ENCODE results near the gene C12orf56.
"Not testable (repeated sequence)": the region's sequence is repeated elsewhere in the genome, so short reads cannot be mapped to it uniquely, and the experiment has no call there.

The C12orf56 gene

DNA sequence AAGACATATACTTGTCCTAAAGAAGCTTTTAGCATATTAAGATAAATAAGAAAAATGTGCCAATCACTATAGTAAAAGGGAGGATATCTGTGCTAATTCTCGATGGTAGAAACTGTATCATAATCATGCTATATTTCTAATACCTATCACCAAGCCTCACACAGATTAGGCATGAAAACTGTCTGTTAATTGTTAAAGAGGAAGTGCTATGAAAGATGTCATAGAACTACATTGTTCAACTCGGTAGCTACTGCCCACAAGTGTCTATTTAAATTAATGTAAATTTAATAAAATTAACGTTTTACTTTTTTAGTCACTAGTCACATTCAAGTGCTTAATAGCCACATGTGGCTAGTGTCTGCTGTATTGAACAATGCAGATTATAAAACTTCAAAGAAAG lies 90.9 kb downstream of the C12orf56 start:
- DNase-seq (ENCODE audit: low read depth): no peak

DNA sequence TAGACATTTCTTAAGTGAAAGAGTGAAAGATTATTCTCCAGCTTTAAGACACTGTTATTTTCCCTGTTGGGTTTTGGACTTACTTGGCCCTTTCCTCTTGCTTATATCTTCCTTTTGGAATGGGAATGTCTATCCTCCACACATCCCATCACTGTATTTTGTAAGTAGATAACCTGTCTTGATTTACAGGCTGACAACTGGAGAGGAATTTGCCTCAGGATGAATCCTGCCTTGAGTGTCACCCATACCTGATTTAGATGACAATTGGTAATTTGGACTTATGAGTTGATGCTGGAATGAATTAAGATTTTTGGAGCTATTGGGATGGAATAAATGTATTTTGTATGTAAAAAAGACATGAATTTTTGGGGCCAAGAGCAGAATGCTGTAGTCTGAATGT lies 94.3 kb downstream of the C12orf56 start:
- DNase-seq (ENCODE audit: low read depth): no peak

DNA sequence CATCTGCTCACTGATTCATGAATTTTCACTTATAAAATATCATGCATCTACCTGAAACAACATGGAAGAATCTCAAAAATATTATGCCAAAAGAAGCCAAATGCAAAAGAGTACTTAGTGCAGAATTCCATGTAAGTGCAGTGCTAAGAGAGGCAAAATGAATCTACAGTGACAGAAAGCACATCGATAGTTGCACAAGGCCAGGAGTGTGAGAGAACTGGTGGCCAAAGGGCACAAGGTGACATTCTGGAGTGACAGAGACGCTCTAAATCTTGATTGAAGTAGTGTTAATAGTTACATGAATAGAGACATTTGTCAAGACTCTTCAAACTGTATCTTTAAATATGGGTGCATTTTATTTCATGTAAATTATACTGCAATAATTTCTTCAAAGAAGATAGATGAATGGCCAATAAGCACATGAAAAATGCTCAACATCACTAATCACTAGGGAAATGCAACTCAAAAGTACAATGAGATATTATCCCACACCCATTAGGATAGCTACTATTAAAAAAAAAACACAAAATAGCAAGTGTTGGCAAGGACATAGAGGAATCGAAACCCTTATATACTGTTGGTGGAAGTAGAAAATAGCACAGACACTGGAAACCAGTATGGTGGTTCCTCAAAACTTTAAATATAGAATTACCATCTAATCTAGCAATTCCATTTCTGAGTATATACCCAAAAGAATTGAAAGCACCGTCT lies 96.7 kb downstream of the C12orf56 start:
- DNase-seq (ENCODE audit: low read depth): no peak

DNA sequence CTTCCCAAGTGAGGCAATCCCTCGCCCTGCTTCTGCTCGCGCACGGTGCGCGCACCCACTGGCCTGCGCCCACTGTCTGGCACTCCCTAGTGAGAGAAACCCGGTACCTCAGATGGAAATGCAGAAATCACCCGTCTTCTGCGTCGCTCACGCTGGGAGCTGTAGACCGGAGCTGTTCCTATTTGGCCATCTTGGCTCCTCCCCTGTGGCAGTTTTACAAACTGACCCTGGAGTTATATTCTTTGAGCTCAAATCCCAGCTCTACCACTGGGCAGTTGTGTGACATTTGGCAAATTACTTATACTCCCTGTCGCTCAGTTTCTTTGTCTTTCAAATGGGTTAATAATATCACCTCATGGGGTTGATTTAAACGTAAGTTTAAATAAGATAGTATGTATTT lies 97.4 kb downstream of the C12orf56 start:
- DNase-seq (ENCODE audit: low read depth): not testable (repeated sequence)

DNA sequence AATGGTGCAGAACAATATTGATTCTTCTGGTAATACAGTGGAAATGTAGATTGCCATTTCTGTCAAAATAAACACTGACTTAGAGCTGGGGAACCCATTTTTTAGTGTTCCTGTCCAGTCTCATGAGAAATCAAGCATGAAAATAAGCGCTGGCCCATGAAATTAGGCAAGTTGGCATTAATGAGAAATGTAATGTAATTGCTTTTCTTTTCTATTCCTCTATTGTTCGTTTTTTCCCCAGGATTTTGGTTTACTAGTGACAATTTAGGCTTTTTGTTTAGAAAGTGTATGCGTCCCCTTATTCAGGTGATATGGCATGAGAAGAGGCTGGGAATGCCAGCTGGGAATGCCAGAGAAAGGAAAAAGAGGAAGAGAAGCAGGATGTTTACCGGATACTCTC lies 104.0 kb downstream of the C12orf56 start:
- no peak for DNase-seq (ENCODE audit: low read depth)

DNA sequence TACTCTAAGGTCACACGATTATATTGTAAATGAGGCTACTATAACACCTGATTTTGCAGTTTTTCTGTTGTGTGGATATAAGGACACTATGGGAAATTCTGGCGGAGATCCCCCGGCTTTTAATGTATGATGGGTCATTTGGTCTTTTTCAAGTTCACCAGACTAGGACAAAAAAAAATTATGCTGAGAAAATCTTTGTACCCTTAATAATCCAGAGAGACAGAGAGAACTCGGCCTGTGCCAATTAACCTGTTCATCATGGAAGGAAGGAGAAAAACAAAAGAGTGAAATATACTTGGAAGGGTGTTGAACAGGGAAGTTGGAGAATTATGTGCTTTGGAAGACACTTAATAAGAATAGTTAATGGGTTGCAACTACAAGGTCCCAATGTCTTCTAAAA lies 106.3 kb downstream of the C12orf56 start:
- no peak for DNase-seq (ENCODE audit: low read depth)

DNA sequence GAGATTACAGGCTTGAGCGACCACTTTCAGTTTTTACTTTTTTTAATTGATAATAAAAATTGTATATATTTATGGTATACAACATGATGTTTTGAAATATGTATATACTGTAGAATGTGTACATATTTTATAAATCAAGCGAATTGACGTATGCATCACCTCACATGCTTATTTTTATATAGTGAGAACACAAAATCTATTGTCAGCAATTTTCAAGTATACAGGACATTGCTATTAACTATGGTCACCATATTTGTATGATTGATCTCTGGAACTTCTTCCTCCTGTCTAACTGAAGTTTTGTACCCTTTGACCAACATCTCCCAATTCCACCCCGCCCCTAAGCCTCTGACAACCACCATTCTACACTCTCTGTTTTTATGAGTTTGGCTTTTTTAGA lies 112.1 kb downstream of the C12orf56 start:
- DNase-seq (ENCODE audit: low read depth): no peak

DNA sequence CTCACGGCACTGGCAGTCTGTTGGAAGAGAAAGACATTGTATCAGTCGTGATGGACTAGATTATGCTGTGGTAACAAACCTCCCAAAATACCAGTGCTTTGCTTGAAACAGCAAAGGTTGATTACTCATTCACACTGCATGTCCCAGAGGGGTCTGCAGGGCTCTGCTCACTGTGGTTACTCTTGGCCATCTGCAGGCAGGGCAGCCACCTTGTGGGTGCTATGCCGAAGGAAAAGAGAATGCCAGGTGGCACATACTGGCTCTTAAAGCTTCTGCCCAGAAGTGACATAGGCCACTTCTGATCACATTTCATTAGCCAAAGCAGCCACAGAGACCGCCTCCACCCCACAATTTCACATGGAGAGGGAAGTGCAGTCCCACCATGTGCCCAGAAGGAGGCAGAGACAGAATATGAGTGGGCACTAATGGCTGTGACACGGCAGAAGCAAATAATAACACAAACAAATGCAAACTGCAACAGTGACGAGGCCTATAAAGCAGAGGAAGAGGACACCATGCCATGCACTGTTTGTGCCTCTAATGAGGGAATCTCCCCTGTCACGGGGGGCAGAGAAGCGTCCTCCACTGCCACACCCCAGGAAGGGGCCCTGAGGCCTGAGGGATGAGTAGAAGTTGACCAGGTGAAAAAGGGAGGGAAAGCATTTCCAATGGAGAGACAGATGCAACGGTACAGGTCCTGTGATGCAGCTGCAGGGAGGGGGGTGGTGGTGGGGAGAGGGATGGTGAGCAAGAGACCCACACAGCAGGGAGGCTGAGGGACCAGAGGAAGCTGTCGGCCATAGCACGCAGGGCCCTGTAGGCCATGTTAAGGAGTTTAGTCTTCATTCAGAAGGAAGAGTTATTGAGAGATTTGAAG lies 116.8 kb downstream of the C12orf56 start:
- peak; percentile 5 for DNase-seq (ENCODE audit: low read depth)

DNA sequence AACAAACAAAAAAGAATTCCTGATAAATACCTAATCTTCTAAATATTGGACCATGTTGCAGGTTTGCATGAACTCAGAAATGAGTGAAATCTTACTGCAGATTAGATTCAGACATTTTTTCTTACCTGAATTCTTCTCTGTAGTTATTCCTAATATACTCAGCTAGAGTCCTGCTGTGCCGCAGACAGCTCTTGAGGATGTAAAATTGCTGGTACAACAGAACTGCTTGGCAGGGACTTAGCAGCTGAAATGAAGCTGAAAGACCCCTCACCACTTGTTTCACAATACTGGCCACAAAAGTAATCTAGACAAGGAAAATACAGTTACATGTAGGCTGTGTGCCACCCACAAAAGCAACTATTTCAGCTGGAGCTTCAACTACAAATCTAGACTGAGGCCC lies 120.1 kb downstream of the C12orf56 start:
- DNase-seq (ENCODE audit: low read depth): no peak

DNA sequence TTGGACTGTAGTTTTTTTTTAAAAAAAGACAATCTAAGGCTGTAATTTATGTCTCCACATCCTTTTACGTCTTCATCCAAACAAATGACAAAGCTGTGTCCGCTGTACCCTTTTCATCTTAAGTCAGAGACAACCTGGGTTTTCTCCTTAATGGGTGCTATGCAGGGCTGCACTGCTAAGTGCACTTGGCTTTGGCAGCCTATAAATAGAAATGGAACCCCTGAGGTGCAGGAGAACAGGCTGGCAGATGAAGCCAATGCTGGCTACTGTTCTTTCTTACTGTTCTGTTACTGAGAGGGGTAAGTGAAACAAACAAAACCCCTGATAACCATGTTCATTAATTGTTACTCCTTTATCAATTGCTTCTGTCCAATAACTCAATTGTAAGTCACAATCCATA lies 121.4 kb downstream of the C12orf56 start:
- DNase-seq (ENCODE audit: low read depth): no peak

DNA sequence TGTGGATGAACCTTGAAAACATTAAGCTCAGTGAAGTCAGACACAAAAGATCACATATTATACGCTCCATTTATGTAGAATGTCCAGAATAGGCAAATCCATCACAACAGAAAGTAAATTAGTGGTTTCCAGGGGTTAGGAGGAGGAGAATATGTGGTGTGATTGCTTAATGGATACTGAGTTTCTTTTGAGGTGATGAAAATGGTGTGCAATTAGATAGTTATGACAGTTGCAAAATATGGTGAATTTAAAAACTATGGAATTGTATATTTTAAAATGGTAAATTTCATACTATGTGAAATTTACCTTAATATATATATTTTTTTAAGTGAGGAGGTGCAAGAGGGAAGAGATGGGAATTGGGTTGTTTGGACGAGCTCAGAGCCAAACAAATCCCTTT lies 122.1 kb downstream of the C12orf56 start:
- DNase-seq (ENCODE audit: low read depth): no peak

DNA sequence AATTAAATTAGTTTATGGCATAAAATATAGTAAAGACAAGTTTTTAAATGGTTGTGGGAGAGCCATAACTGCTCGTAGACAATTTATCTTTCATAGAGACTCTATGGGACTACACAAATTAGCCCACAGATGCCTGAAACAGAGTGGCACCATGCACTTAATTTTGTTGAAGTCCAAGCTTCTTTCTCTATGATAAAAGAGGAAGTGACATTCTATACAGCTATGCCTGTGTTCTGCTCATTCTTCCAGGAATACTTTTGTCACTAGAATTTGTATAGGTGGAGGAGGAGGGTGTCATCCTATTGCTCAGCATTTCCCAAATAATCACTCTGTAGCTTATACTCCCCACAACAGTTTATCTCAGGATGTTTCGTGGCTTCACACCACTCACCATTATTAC lies 124.7 kb downstream of the C12orf56 start:
- no peak for DNase-seq (ENCODE audit: low read depth)

DNA sequence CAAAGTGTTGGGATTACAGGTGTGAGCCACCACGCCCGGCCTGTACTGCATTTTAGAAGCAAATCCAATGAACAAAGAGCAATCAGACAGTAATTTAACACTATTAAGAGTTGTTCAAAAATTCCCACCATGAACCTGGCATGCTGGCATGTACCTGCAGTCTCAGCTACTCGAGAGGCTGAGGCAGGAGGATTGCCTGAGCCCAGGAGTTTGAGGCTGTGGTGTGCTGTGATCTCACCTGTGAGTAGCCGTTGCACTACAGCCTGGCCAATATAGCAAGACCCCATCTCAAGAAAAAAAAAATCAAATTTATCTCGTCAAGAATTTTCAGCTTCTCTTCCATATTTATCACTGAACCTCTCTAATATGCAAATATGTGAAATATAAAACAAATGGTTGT lies 128.7 kb downstream of the C12orf56 start:
- DNase-seq (ENCODE audit: low read depth): no peak

DNA sequence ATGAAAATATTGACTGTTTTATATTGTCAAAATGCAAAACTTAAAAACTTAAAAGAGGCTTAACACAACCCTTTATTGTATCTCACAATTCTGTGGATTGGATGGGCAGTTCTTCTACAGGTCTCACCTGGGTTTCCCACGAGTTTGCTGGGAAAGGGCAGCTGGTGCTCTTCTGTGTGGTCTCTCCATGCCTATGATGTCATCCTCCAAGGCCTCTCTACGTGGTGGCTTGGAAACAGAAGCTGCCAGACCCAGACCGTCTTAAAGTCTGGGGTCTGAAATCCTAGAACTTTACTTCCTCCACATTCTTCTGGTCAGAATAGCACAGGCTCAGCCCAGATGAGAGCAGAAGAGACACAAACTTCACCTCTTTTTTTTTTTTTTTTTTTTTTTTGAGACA lies 132.0 kb downstream of the C12orf56 start:
- no peak for DNase-seq (ENCODE audit: low read depth)

DNA sequence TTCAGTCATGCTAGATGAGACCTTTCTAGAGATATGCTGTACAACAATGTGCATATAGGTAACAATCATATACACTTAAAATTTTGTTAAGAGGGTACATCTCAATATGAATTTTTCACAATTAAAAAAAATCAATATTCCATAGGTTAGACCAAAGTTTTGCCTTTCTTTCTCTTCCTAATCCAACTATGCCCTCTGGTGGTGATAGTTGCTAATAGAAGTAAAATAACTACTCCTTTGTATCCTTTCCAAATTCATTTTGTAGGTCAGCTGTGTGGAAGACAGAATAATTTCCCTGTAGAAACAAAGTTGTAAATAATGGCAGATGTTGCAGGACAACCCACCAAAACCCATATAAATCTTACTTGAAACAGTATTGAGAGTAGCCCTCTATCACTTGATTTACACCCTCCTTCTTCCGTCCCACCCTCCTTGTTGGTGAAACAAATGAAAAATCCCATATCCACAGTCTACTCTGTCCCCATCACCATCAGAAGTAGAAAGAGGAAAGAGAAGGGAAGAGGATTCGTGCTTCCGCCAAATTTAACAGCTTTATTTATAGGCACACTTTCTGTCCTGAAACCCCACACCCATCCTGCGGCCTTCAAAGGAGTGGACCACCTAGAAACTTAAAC lies 134.3 kb downstream of the C12orf56 start:
- DNase-seq (ENCODE audit: low read depth): peak; percentile 32

DNA sequence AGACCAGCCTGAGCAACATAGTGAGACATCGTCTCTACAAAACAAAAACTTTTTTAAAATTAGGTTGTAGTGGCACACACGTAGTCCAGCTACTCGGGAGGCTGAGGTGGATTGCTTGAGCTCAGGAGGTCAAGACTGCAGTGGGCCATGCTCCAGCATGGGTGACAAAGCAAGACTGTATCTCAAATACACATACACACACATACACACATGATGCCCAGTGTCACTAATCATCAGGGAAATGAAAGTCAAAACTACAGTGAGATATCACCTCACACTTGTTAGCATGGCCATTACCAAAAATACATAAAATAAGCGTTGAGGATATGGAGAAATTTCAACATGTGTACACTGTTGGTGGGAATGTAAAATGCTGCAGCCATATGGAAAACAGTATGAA lies 135.3 kb downstream of the C12orf56 start:
- DNase-seq (ENCODE audit: low read depth): no peak

DNA sequence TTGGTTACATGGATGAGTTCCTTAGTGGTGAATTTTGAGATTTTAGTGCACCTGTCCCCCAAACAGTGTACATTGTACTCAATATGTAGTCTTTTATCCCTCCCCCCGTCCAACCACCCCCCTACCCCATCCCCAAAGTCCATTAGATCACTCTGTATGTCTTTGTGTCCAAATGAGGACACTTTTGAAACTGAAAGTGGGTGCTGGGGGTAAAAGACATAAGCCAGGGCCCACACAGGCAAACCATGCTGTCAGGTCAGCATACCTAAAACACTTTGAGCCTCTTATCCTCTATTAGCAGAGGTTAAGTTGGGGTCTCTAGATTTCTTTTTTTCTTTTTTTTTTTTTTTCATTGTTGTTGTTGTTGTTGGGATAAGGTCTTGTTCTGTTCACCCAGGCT lies 137.2 kb downstream of the C12orf56 start:
- no peak for DNase-seq (ENCODE audit: low read depth)

DNA sequence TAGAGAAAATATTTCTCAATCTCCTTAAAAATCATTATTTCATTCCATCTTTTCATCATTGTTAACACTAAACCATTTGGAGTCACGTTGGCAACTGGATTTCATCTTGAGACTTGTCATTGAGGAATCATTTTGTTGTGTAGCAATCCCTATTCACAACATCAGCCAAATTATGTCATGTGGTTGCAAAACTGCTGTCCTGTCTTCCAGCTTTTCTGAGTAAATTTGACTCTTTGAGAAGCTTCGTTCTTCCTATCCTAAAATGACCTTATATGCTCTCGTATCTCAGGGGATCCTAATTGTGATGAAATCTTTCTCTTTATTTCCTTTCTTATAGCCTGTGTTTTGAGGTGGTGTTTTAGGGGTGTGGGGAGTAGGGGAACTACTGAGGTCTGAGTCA lies 137.9 kb downstream of the C12orf56 start:
- peak; percentile 73 for DNase-seq (ENCODE audit: low read depth)

DNA sequence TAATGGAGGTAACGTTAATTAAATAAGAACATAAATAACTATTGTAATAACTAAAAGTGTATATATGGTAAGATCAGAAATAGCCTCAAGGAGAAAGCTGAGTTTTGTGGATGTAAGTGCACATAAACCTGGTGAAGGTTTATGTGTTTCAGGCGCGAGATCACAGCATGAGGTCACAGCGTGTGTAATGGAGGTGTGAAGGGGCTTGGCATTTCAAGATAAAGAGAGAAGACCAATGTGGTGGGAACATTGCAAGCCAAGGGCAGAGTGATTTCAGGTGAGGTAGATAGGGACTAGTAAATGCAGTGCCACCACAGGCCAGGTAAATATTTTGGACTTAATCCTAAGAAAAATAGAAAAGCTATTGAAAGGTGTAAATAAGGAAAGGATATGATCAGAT lies 146.7 kb downstream of the C12orf56 start:
- DNase-seq (ENCODE audit: low read depth): no peak

DNA sequence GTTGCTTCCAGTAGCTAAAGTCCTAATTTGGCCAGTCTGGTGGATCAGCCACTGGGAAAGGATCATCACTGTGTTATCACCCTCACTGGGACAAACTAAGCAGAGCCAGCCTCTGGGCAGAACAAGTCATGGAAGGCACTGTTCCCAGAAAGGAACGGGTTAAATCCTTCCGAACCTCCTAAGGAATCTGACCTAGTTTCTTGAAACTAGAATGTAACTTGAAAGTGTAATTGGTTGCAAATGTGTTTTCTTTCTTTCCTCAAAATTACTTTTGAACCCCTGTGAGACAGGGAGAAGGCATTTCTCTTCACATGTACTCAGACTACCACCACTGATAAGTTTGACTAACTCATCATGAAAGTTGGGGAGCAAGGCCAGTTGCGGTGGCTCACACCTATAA lies 149.8 kb downstream of the C12orf56 start:
- no peak for DNase-seq (ENCODE audit: low read depth)

DNA sequence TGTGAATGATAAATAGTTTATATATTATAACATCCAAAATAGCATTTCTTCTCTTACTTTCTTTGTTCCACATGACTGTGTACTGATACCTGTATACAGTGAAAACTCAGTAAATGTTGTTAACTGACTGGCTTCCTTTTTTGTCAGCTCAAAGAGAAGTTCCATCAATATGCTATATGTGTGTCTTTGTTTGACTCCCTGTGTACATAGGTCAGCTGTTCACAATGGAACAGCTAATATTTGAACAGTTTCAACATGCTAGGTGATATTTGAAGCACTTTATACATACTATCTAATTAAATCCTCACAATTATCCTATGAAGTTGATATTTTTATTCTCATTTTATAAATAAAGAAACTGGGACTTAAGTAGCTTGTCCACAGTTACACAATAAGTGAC lies 153.2 kb downstream of the C12orf56 start:
- no peak for DNase-seq (ENCODE audit: low read depth)

DNA sequence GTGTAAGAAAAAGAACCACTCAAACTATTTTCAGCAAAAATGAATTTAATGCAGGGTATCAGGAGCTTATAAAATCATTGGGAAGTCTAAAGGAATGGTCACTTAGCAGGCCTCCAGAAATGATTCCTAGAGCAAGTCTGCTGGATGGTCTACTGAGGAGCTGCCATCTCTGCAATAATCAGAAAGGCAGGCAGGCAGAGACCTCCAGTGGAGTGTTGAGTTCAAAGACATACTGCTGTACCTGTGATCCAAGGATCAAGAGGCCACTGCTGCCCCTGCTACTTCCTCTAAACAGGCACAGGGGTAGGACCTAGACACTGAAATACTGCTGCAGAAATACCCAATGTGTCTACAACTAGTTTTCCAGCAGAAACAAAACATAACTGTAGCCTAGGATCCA lies 154.0 kb downstream of the C12orf56 start:
- DNase-seq (ENCODE audit: low read depth): no peak

DNA sequence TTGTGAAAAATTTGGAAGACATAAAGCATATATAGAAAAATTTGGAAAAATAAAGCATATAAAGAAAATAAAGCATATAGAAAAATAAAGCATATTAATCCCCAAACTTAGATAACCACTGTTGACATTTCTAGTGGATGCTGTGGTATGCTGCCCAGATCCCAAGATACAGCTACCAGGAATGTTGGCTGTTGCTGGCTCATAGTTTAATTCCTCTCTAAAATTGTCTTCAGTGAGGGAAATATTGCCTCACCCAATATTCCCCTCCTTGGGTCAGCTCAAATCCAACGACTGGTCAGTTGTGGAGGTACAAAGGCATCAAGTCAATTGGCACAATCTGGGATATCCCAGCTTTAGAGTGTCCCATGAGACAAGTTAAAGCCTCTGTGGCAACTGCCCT lies 158.4 kb downstream of the C12orf56 start:
- no peak for DNase-seq (ENCODE audit: low read depth)

All from GM04504 (cell line).